C4-2B (cell line): ENCODE data around the gene PLCG1.

Experiments used
- ZFX ChIP-seq: fragments of 450-650 bp; IDR thresholded peaks from 2 replicates; pipeline ENCODE4 v1.6.1; 2017
- TF ChIP-seq, protein P1 (sequence below): fragments of 450-650 bp; conservative IDR thresholded peaks from 2 replicates; pipeline ENCODE4 v1.5.1; 2017; ENCODE audit warnings: mild to moderate bottlenecking

DNA sequence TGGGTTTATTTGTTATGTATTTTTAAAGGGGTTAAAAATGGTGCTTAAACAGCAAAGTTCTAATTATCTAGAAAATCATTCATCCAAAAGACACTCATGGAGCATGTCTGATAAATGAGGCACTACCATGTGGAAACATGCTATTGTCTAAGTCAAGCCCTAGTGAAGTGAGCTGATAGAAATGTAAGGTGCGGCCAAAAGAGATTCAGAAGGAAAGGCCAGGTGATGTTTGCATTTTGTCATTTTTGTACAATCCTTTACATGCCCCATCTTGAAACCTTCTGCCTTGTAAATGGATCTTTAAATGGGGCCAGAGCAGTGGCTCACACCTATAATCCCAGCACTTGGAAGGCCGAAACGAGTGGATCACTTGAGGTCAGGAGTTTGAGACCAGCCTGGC lies 77.3 kb downstream of the PLCG1 start:
- TF ChIP-seq, protein P1, sequence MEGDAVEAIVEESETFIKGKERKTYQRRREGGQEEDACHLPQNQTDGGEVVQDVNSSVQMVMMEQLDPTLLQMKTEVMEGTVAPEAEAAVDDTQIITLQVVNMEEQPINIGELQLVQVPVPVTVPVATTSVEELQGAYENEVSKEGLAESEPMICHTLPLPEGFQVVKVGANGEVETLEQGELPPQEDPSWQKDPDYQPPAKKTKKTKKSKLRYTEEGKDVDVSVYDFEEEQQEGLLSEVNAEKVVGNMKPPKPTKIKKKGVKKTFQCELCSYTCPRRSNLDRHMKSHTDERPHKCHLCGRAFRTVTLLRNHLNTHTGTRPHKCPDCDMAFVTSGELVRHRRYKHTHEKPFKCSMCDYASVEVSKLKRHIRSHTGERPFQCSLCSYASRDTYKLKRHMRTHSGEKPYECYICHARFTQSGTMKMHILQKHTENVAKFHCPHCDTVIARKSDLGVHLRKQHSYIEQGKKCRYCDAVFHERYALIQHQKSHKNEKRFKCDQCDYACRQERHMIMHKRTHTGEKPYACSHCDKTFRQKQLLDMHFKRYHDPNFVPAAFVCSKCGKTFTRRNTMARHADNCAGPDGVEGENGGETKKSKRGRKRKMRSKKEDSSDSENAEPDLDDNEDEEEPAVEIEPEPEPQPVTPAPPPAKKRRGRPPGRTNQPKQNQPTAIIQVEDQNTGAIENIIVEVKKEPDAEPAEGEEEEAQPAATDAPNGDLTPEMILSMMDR = no peak
- TF ChIP-seq ZFX = no peak
